Prostate gland (tissue), 2 donors: ENCODE results near the gene PIGC.

Experiments used
- CTCF ChIP-seq, 4 experiments: fragments of 200-600 bp in 2 of 4; fragments of 450-650 bp in 2 of 4; sonication (generic) in 2 of 4; IDR thresholded peaks; 1 replicate in 3 of 4; 2 replicates in 1 of 4; pipeline ENCODE4 v1.5.1; 2016 to 2019; ENCODE audit warnings: antibody characterized with exemption in 4 of 4, mild to moderate bottlenecking in 2 of 4, moderate library complexity in 2 of 4
- POLR2A ChIP-seq: fragments of 450-650 bp; IDR thresholded peaks from one replicate; pipeline ENCODE4 v1.6.1; 2016; ENCODE audit warnings: antibody characterized with exemption, mild to moderate bottlenecking
- POLR2AphosphoS5 ChIP-seq: sonication (generic); formaldehyde crosslinking; IDR thresholded peaks from one replicate; pipeline ENCODE4 v1.6.1; 2017; ENCODE audit warnings: antibody characterized with exemption

GRCh38 chr1:172472495-172472894 lies 28.6 kb upstream of the PIGC start:
- TF ChIP-seq CTCF (IDR thresholded peaks at IDR 0.05) = no peak
- TF ChIP-seq POLR2A = no peak
- no peak for TF ChIP-seq POLR2AphosphoS5
